H1 (cell line): ENCODE measurements around the gene RABGAP1. TPM values are rescaled to one million over a fixed set of nuclear protein-coding genes. Genes with fewer than 3 reads are reported as not detected.

Experiments used
- CTCF ChIA-PET: fragments of 300-600 bp; sonication (Branson Sonifier 250); formaldehyde crosslinking; loops from one replicate; lab custom pipeline; 2021; ENCODE audit not compliant: partially characterized antibody; lab: Charles Lee
- POLR2A ChIA-PET: fragments of 300-600 bp; sonication (Branson Sonifier 250); formaldehyde crosslinking; loops from one replicate; lab custom pipeline; 2021; ENCODE audit warnings: inconsistent platforms; ENCODE audit not compliant: partially characterized antibody; lab: Charles Lee
- DNase-seq, 2 experiments: peaks; one replicate each; pipeline versions ENCODE4 v3.0.0 to v3.0.0-alpha.2; 2010 to 2022; ENCODE audit warnings: low spot score in 2 of 2, low read depth in 1 of 2, mixed read lengths in 1 of 2
- FAIRE-seq: peaks from 2 replicates; lab custom pipeline; 2011; peaks lifted over from hg19 to GRCh38; lab: Jason Lieb, UNC
- H2AFZ ChIP-seq: 2 replicates; pipeline ENCODE4 v1.8.1; 2012; ENCODE audit warnings: low read length, inconsistent platforms
- H2AK5ac ChIP-seq: 2 replicates; pipeline ENCODE4 v1.6.1; 2013; ENCODE audit warnings: low read depth, low read length
- H2BK120ac ChIP-seq: replicated peaks from 2 replicates; pipeline ENCODE3; 2013; ENCODE audit warnings: low read depth, low read length, inconsistent platforms
- H2BK12ac ChIP-seq: 2 replicates; pipeline ENCODE4 v1.6.1; 2013; ENCODE audit warnings: low read depth, low read length
- H2BK15ac ChIP-seq: 2 replicates; pipeline ENCODE4 v1.6.1; 2013; ENCODE audit warnings: low read length
- H2BK20ac ChIP-seq: 2 replicates; pipeline ENCODE4 v1.6.1; 2013; ENCODE audit warnings: low read length
- H2BK5ac ChIP-seq: 2 replicates; pipeline ENCODE4 v1.6.1; 2013; ENCODE audit warnings: low read depth, low read length
- H3K14ac ChIP-seq: 2 replicates; pipeline ENCODE4 v1.6.1; 2013; ENCODE audit warnings: inconsistent platforms; ENCODE audit not compliant: insufficient read length
- H3K18ac ChIP-seq: 2 replicates; pipeline ENCODE4 v1.6.1; 2013; ENCODE audit warnings: low read length; ENCODE audit errors: extremely low read depth
- H3K23ac ChIP-seq: 2 replicates; pipeline ENCODE4 v1.6.1; 2013; ENCODE audit warnings: inconsistent platforms; ENCODE audit not compliant: insufficient read length
- H3K23me2 ChIP-seq: 2 replicates; pipeline ENCODE4 v1.6.1; 2013; ENCODE audit warnings: low read depth, low read length
- H3K27ac ChIP-seq: 2 replicates; pipeline ENCODE4 v1.6.1; 2011; ENCODE audit warnings: low read depth, low read length, inconsistent platforms
- H3K27me3 ChIP-seq, 4 experiments: replicated peaks in 1 of 4; 1 replicate in 1 of 4; 2 replicates in 3 of 4; pipeline versions ENCODE4 v1.6.1 to v1.8.1; 2011 to 2013; ENCODE audit warnings: low read length in 3 of 4, mild to moderate bottlenecking in 3 of 4, inconsistent platforms in 2 of 4, mixed read lengths in 2 of 4, moderate library complexity in 1 of 4; ENCODE audit not compliant: control insufficient read depth in 3 of 4, insufficient read depth in 3 of 4; ENCODE audit errors: extremely low read depth in 1 of 4
- H3K36me3 ChIP-seq, 4 experiments: 2 replicates each; pipeline versions ENCODE4 v1.6.1 to v1.8.1; 2011 to 2013; ENCODE audit warnings: mild to moderate bottlenecking in 4 of 4, low read length in 3 of 4, moderate library complexity in 2 of 4, control low read depth in 1 of 4, inconsistent platforms in 1 of 4; ENCODE audit not compliant: insufficient read depth in 4 of 4, control insufficient read depth in 2 of 4
- H3K4ac ChIP-seq: replicated peaks from 2 replicates; pipeline ENCODE3; 2013; ENCODE audit warnings: low read length, low read depth, mixed read lengths, inconsistent platforms; ENCODE audit not compliant: insufficient read length
- H3K4me1 ChIP-seq, 4 experiments: replicated peaks in 1 of 4; 1 replicate in 1 of 4; 2 replicates in 3 of 4; pipeline versions ENCODE4 v1.6.1 to v1.8.1; 2011 to 2013; ENCODE audit warnings: low read length in 3 of 4, inconsistent platforms in 2 of 4, mixed read lengths in 1 of 4; ENCODE audit not compliant: insufficient read depth in 4 of 4, control insufficient read depth in 3 of 4
- H3K4me2 ChIP-seq, 2 experiments: 2 replicates each; pipeline versions ENCODE4 v1.6.1 to v1.8.1; 2011 to 2013; ENCODE audit warnings: low read depth in 2 of 2, low read length in 2 of 2, control low read depth in 1 of 2, inconsistent platforms in 1 of 2, mild to moderate bottlenecking in 1 of 2; ENCODE audit not compliant: insufficient read depth in 1 of 2
- H3K4me3 ChIP-seq, 4 experiments: fragments of 200-600, 300-600 bp in 1 of 4; sonication (generic), shearing (Covaris generic), sonication (Bioruptor Twin) in 1 of 4; 2 replicates each; pipeline versions ENCODE4 v1.5.1 to v1.8.1; 2011 to 2016; ENCODE audit warnings: low read length in 4 of 4, low read depth in 3 of 4, control low read depth in 2 of 4, inconsistent platforms in 2 of 4, mild to moderate bottlenecking in 2 of 4, mixed read lengths in 1 of 4, moderate library complexity in 1 of 4; ENCODE audit not compliant: insufficient read depth in 2 of 4; ENCODE audit errors: extremely low read depth in 1 of 4
- H3K56ac ChIP-seq: replicated peaks from 2 replicates; pipeline ENCODE3; 2013; ENCODE audit warnings: low read depth, mild to moderate bottlenecking, mixed read lengths, low read length, inconsistent platforms; ENCODE audit not compliant: insufficient read length
- H3K79me1 ChIP-seq: 2 replicates; pipeline ENCODE4 v1.6.1; 2013; ENCODE audit warnings: low read depth, low read length, control low read depth
- H3K79me2 ChIP-seq, 2 experiments: 2 replicates each; pipeline versions ENCODE4 v1.6.1 to v1.8.1; 2012 to 2013; ENCODE audit warnings: low read length in 2 of 2, mild to moderate bottlenecking in 2 of 2, inconsistent platforms in 1 of 2; ENCODE audit not compliant: insufficient read depth in 2 of 2, control insufficient read depth in 1 of 2
- H3K9ac ChIP-seq, 4 experiments: replicated peaks in 1 of 4; 1 replicate in 1 of 4; 2 replicates in 3 of 4; pipeline versions ENCODE4 v1.6.1 to v1.8.1; 2011 to 2013; ENCODE audit warnings: low read depth in 3 of 4, low read length in 3 of 4, control low read depth in 2 of 4, mild to moderate bottlenecking in 2 of 4, moderate library complexity in 2 of 4, inconsistent platforms in 1 of 4; ENCODE audit errors: extremely low read depth in 1 of 4
- H3K9me3 ChIP-seq, 2 experiments: 2 replicates each; pipeline versions ENCODE4 v1.6.1 to v1.8.1; 2012 to 2013; ENCODE audit warnings: mild to moderate bottlenecking in 2 of 2, moderate library complexity in 2 of 2, control low read depth in 1 of 2, inconsistent platforms in 1 of 2, low read depth in 1 of 2, low read length in 1 of 2, mixed read lengths in 1 of 2; ENCODE audit not compliant: insufficient read depth in 2 of 2
- H4K20me1 ChIP-seq, 2 experiments: replicated peaks in 1 of 2; 2 replicates each; pipeline versions ENCODE3 to v1.8.1; 2011 to 2013; ENCODE audit warnings: inconsistent platforms in 2 of 2, low read length in 2 of 2, mild to moderate bottlenecking in 1 of 2; ENCODE audit not compliant: insufficient read depth in 2 of 2, control insufficient read depth in 1 of 2
- H4K5ac ChIP-seq: 2 replicates; pipeline ENCODE4 v1.6.1; 2013; ENCODE audit warnings: low read length, low read depth, mixed read lengths, inconsistent platforms; ENCODE audit not compliant: insufficient read length
- H4K8ac ChIP-seq: 2 replicates; pipeline ENCODE4 v1.8.0; 2013; ENCODE audit warnings: mild to moderate bottlenecking, moderate library complexity, low read length, inconsistent platforms; ENCODE audit not compliant: insufficient read depth; ENCODE audit errors: extremely low read depth
- H4K91ac ChIP-seq: replicated peaks from 2 replicates; pipeline ENCODE3; 2013; ENCODE audit warnings: low read length, mixed read lengths, inconsistent platforms; ENCODE audit not compliant: insufficient read length
- BRCA1 ChIP-seq: IDR thresholded peaks from 2 replicates; pipeline ENCODE4 v1.6.1; 2012; ENCODE audit warnings: low read depth, low read length, improper control_type of control experiment
- EGR1 ChIP-seq: IDR thresholded peaks from 2 replicates; pipeline ENCODE4 v1.6.1; 2011; ENCODE audit warnings: low read depth, low read length, borderline replicate concordance
- EZH2 ChIP-seq: fragments of 200-600 bp; sonication (generic); IDR thresholded peaks from 2 replicates; pipeline ENCODE4 v1.7.1; 2012; ENCODE audit warnings: low read depth, mild to moderate bottlenecking, moderate library complexity, low read length, inconsistent platforms; ENCODE audit not compliant: severe bottlenecking
- FOSL1 ChIP-seq: IDR thresholded peaks from 2 replicates; pipeline ENCODE4 v1.6.1; 2011; ENCODE audit warnings: mild to moderate bottlenecking, low read depth, low read length, moderate library complexity; ENCODE audit not compliant: insufficient read depth
- KDM5A ChIP-seq: fragments of 200-600 bp; IDR thresholded peaks from 2 replicates; pipeline ENCODE4 v1.7.1; 2012; ENCODE audit warnings: mild to moderate bottlenecking, low read length, inconsistent platforms, mixed read lengths
- NRF1 ChIP-seq: IDR thresholded peaks from 2 replicates; pipeline ENCODE4 v1.6.1; 2011; ENCODE audit warnings: mild to moderate bottlenecking, low read depth, low read length, improper control_type of control experiment
- POLR2A ChIP-seq, 2 experiments: IDR thresholded peaks; 1 replicate in 1 of 2; 2 replicates in 1 of 2; pipeline ENCODE4 v1.6.1; 2011; ENCODE audit warnings: low read depth in 2 of 2, low read length in 2 of 2, mild to moderate bottlenecking in 2 of 2; ENCODE audit errors: control extremely low read depth in 1 of 2
- POU5F1 ChIP-seq: IDR thresholded peaks from 2 replicates; pipeline ENCODE4 v1.6.1; 2011; ENCODE audit warnings: low read depth, mild to moderate bottlenecking, low read length, moderate library complexity
- SAP30 ChIP-seq: fragments of 300-600 bp; sonication (generic); IDR thresholded peaks from 2 replicates; pipeline ENCODE4 v1.7.1; 2012; ENCODE audit warnings: low read length, moderate library complexity, mild to moderate bottlenecking, inconsistent platforms; ENCODE audit not compliant: insufficient read depth, insufficient replicate concordance
- SIN3A ChIP-seq, 2 experiments: IDR thresholded peaks in 1 of 2; conservative IDR thresholded peaks in 1 of 2; 2 replicates each; pipeline ENCODE4 v1.6.1; 2011 to 2012; ENCODE audit warnings: low read length in 2 of 2, improper control_type of control experiment in 1 of 2, low read depth in 1 of 2, mild to moderate bottlenecking in 1 of 2
- SP1 ChIP-seq: IDR thresholded peaks from 2 replicates; pipeline ENCODE4 v1.6.1; 2011; ENCODE audit warnings: low read depth, low read length
- WGBS, 2 experiments: shearing (Covaris generic) in 1 of 2; methylation state at CpG; one replicate each; pipeline versions ENCODE4 v1.1.6 to v1.1.7; 2013 to 2015; ENCODE audit warnings: low lambda C conversion rate in 2 of 2, mixed read lengths in 2 of 2, inconsistent platforms in 1 of 2, low coverage in 1 of 2, missing lambda C conversion rate in 1 of 2; ENCODE audit not compliant: insufficient replicate concordance in 2 of 2, insufficient coverage in 1 of 2, insufficient read length in 1 of 2; ENCODE audit errors: extremely low coverage in 1 of 2, missing lambda C conversion rate in 1 of 2; 5-methylcytosine and 5-hydroxymethylcytosine counted together
- polyA plus RNA-seq, 7 experiments: library from polyadenylated mRNA; depleted of rRNA in 3 of 7; stranded (reverse) in 5 of 7; unstranded in 2 of 7; fragments of >200 nt in 5 of 7; fragments of 200-250 nt in 2 of 7; gene quantifications; 1 replicate in 5 of 7; 2 replicates in 1 of 7; 4 replicates in 1 of 7; pipeline versions ENCODE4 v1.2.1 to v1.2.3, GENCODE V29; 2011 to 2013; ENCODE audit warnings: missing spikeins in 2 of 7, mixed read lengths in 2 of 7
- total RNA-seq: library from RNA; stranded (reverse); fragmentation: NEBNext Ultra II Directional; extraction: Animal tissue kit (Norgen Biotek cat#: 25700); gene quantifications from 2 replicates; pipeline ENCODE4 v1.2.1, GENCODE V29; 2021

Gene RABGAP1
- total and polyA plus RNA-seq, 2 of the 8 experiments (the other 6 are each of a cell fraction or from before 2014, with no cell fraction given) = 15.7 to 38.3 TPM

DNA sequence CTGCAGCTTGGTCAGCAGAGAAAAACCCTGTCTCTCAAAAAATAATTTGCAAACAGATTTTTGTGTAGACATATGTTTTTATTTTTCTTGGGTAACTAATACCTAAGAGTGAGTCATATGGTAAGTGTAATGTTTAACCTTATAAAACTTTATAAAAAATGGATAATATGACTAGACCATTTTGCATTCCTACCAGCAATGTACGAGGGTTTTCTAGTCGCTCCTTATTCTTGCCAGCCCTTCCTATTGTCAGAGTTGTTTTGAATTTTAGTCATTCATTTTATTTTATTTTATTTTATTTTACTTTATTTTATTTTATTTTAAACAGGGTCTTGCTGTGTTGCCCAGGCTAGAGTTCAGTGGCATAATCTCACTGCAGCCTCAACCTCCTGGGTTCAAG, 37.8 kb downstream of the RABGAP1 start:
- Histone ChIP-seq H4K20me1 (peaks cover 0 to 3% of the 10 kb centered on the region in 2 experiments), H3K27ac (no peak overlapping the region), H3K9ac (no peak overlapping the region), H2BK15ac (no peak overlapping the region), H3K18ac (no peak overlapping the region), H3K4me2 (no peak overlapping the region), H2BK5ac (no peak overlapping the region), H3K14ac (no peak overlapping the region), H3K4me3 (no peak overlapping the region), H3K23me2 (no peaks in the 10 kb centered on the region), H2AFZ (no peak overlapping the region), H2BK20ac (no peak overlapping the region), H3K9me3 (no peaks in the 10 kb centered on the region), H3K27me3 (no peaks in the 10 kb centered on the region), H3K23ac (no peak overlapping the region), H4K91ac (no peak overlapping the region), H2AK5ac (no peak overlapping the region), H2BK120ac (no peak overlapping the region), H3K79me2 (peaks cover 0 to 52% of the 10 kb centered on the region in 2 experiments; a peak in 2 of 4 replicates), H3K4ac (no peak overlapping the region), H2BK12ac (no peak overlapping the region), H4K8ac (no peak overlapping the region), H3K36me3 (peaks cover 0 to 4% (median 0%) of the 10 kb centered on the region in 4 experiments; a peak in 2 of 8 replicates), H3K79me1 (no peaks in the 10 kb centered on the region), H3K56ac (no peak overlapping the region), H4K5ac (no peak overlapping the region), H3K4me1 (no peaks in the 10 kb centered on the region)
- CTCF ChIA-PET = no interaction called here
- no peak for DNase-seq
- no peak for FAIRE-seq
- POLR2A ChIA-PET = no interaction called here
- WGBS, 2 experiments = 44% methylated on average over 2 of the region's 2 CpGs; no CpG with 5 or more reads in 1 of the 2 experiments
- no peak for TF ChIP-seq KDM5A
- TF ChIP-seq EGR1 = no peak
- no peak for TF ChIP-seq SIN3A (conservative IDR thresholded peaks at IDR 0.05 in 1 of 2, IDR thresholded peaks at IDR 0.05 in 1 of 2; ENCODE audit: low read depth in 1 of 2, low read length in 2 of 2)
- no peak for TF ChIP-seq SAP30
- no peak for TF ChIP-seq EZH2
- no peak for TF ChIP-seq BRCA1
- TF ChIP-seq FOSL1 = no peak
- TF ChIP-seq POU5F1 = no peak
- no peak for TF ChIP-seq POLR2A (IDR thresholded peaks at IDR 0.05; ENCODE audit: control extremely low read depth in 1 of 2, low read depth in 2 of 2, low read length in 2 of 2)
- TF ChIP-seq NRF1 = no peak
- TF ChIP-seq SP1 = no peak
